Measurements from ENCODE around the gene SNAI1. TPM values are rescaled to one million over a fixed set of nuclear protein-coding genes. Genes with fewer than 3 reads are reported as not detected.
A peak's percentile ranks its signal among the peaks of the same experiment; 100 is the strongest.
"Not testable (repeated sequence)": the region's sequence is repeated elsewhere in the genome, so short reads cannot be mapped to it uniquely, and the experiment has no call there.

Gene SNAI1
- total and polyA plus RNA-seq, 8 donors: 0.31 to 2.9 (median 0.98) TPM

- Histone ChIP-seq H3K36me3 (no peaks in the 10 kb centered on the region), H3K9me3 (no peaks in the 10 kb centered on the region), H3K27ac (peak overlapping the region in 1 of 4 donors; percentile 42), H3K4me3 (no peak overlapping the region), H3K4me1 (no peaks in the 10 kb centered on the region), H3K27me3 (no peaks in the 10 kb centered on the region)
- WGBS, 2 donors: 71 to 76% methylated on average over 22 of the region's 22 CpGs
- FAIRE-seq (no peak), DNase-seq (peak in 1 of 6 donors; percentile 21), ATAC-seq (peak in 3 of 4 donors; percentile 15 to 39 (median 28))
- TF ChIP-seq, protein P1, sequence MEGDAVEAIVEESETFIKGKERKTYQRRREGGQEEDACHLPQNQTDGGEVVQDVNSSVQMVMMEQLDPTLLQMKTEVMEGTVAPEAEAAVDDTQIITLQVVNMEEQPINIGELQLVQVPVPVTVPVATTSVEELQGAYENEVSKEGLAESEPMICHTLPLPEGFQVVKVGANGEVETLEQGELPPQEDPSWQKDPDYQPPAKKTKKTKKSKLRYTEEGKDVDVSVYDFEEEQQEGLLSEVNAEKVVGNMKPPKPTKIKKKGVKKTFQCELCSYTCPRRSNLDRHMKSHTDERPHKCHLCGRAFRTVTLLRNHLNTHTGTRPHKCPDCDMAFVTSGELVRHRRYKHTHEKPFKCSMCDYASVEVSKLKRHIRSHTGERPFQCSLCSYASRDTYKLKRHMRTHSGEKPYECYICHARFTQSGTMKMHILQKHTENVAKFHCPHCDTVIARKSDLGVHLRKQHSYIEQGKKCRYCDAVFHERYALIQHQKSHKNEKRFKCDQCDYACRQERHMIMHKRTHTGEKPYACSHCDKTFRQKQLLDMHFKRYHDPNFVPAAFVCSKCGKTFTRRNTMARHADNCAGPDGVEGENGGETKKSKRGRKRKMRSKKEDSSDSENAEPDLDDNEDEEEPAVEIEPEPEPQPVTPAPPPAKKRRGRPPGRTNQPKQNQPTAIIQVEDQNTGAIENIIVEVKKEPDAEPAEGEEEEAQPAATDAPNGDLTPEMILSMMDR (IDR thresholded peaks at IDR 0.05): no peak
- intact Hi-C loops (cut with DNase I): loop anchor here in 2 of 3 donors (10.0 kb wide), 2 partner anchors 165 to 185 kb away; partner anchors contain the start of gene PEDS1 (in 1 of the 2)
These were observed 6.7 kb downstream of the SNAI1 start for GRCh38 chr20:49989234-49990065.

DNA sequence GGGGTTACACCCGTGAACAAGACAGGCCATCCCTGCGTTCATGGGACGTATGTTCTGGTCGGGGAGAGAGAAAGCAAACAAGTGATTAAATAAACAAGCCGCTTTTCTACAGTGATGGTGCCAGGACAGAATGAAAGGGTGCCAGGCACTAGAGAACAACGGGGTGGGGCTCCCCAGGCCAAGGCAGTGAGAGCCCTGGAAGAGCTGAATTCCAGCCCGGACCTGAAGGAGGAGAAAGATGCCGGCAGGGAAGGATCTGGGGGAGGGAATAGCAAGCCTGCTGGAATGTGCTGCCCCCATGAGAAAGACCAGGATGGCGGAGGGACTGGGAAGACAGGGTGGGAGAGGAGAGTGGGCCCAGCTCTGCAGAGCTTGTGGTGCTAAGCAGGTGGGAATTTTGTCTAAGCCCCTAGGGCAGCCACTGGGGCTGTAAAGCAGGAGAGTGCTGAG, 7.5 kb downstream of the SNAI1 start:
- DNase-seq (no peak), FAIRE-seq (no peak), ATAC-seq (peak in 2 of 4 donors; percentile 16 to 31)
- no peak overlapping the region for H3K27ac ChIP-seq
- H3K4me1 ChIP-seq: no peaks in the 10 kb centered on the region
- H3K4me3 ChIP-seq: no peak overlapping the region
- intact Hi-C loops (cut with DNase I): no loop called here
- no peaks in the 10 kb centered on the region for H3K9me3 ChIP-seq
- H3K27me3 ChIP-seq: no peaks in the 10 kb centered on the region
- WGBS, 2 donors: 23% methylated on average over 9 of the region's 9 CpGs
- H3K36me3 ChIP-seq: no peaks in the 10 kb centered on the region
- TF ChIP-seq, protein P1 (IDR thresholded peaks at IDR 0.05): no peak

DNA sequence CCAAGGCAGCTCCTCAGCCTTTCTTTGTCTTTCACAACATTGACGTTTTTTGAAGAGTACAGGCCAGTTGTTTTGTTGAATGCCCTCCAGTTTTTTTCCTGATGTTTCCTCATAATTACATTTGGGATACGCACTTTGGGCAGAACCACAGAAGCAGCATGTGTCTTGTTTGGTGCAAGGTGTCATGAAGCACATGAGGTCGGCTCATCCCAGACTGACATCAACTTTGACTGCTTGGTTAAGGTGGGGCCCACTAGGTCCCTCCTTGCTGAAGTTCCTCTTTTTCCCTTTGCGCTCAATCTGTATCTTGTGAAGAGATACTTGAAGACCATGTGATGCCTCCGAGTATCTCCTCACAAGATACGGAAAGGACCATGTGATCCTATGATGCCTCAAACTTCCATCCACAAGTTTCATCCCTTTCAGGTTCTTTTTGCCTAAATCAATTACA, 10.5 kb downstream of the SNAI1 start:
- H3K36me3 ChIP-seq: no peaks in the 10 kb centered on the region
- no peak for ATAC-seq
- no peak overlapping the region for H3K27ac ChIP-seq
- intact Hi-C loops (cut with DNase I): no loop called here
- FAIRE-seq: no peak
- 66 to 73% methylated on average over 6 of the region's 6 CpGs for WGBS, 2 donors
- no peaks in the 10 kb centered on the region for H3K4me1 ChIP-seq
- TF ChIP-seq, protein P1 (IDR thresholded peaks at IDR 0.05): no peak
- no peaks in the 10 kb centered on the region for H3K27me3 ChIP-seq
- H3K4me3 ChIP-seq: no peak overlapping the region
- DNase-seq: no peak
- no peaks in the 10 kb centered on the region for H3K9me3 ChIP-seq

DNA sequence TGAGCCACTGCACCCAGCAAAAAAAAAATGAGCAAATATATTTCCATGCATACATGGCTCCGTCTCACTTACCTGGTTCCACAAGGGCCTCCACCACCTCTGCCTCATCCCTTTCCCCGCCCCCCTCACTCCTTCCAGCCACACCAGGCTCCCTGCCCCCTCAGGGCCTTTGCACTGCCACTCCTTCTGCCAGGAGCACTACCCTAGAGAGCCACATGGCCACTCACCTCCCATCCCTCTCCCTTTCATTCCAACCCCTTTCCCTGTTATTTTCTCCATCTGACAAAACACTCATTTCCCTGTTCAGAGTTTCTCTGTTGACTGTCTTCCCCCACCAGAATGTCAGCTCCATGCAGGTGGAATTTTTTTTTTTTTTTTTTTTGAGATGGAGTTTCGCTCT, 12.8 kb downstream of the SNAI1 start:
- no peaks in the 10 kb centered on the region for H3K9me3 ChIP-seq
- TF ChIP-seq, protein P1 (IDR thresholded peaks at IDR 0.05): no peak
- no peaks in the 10 kb centered on the region for H3K4me1 ChIP-seq
- H3K36me3 ChIP-seq: no peaks in the 10 kb centered on the region
- H3K27me3 ChIP-seq: no peaks in the 10 kb centered on the region
- FAIRE-seq (no peak), DNase-seq (no peak), ATAC-seq (no peak)
- intact Hi-C loops (cut with DNase I): no loop called here
- H3K27ac ChIP-seq: no peak overlapping the region
- no peak overlapping the region for H3K4me3 ChIP-seq
- 84 to 96% methylated on average over 3 of the region's 3 CpGs for WGBS, 2 donors

- WGBS, 2 donors: 83 to 86% methylated on average over 15 of the region's 15 CpGs
- intact Hi-C loops (cut with DNase I); H3K9me3 ChIP-seq; ATAC-seq; H3K27me3 ChIP-seq; H3K36me3 ChIP-seq; FAIRE-seq; DNase-seq; H3K4me1 ChIP-seq; H3K4me3 ChIP-seq; H3K27ac ChIP-seq: not testable (repeated sequence)
These were observed 15.9 kb downstream of the SNAI1 start for GRCh38 chr20:49998478-49999188.
